Subcutaneous abdominal adipose tissue (tissue), 5 donors: ENCODE data around the gene DPH1.

ENCODE experiments used
- H3K27ac ChIP-seq: one replicate; pipeline ENCODE4 v1.7.0; 2013; ENCODE audit warnings: low read depth, mild to moderate bottlenecking, inconsistent platforms, low read length, moderate library complexity
- H3K27me3 ChIP-seq, 5 donors: one replicate each; pipeline ENCODE4 v1.7.0; 2013; ENCODE audit warnings: low read length in 5 of 5, inconsistent platforms in 1 of 5; ENCODE audit not compliant: control insufficient read depth in 5 of 5, insufficient read depth in 4 of 5
- H3K36me3 ChIP-seq, 5 donors: one replicate each; pipeline ENCODE4 v1.7.0; 2013; ENCODE audit warnings: low read length in 5 of 5; ENCODE audit not compliant: control insufficient read depth in 5 of 5, insufficient read depth in 5 of 5
- H3K4me1 ChIP-seq, 5 donors: one replicate each; pipeline ENCODE4 v1.7.0; 2013; ENCODE audit warnings: low read length in 5 of 5, mild to moderate bottlenecking in 3 of 5, moderate library complexity in 1 of 5; ENCODE audit not compliant: control insufficient read depth in 5 of 5, insufficient read depth in 5 of 5
- H3K4me3 ChIP-seq, 5 donors: one replicate each; pipeline ENCODE4 v1.7.0; 2013; ENCODE audit warnings: low read length in 5 of 5, low read depth in 1 of 5
- H3K9ac ChIP-seq, 5 donors: one replicate each; pipeline ENCODE4 v1.7.0; 2013; ENCODE audit warnings: low read length in 5 of 5, mild to moderate bottlenecking in 4 of 5, moderate library complexity in 3 of 5
- H3K9me3 ChIP-seq, 5 donors: one replicate each; pipeline ENCODE4 v1.7.0; 2013; ENCODE audit warnings: low read length in 5 of 5; ENCODE audit not compliant: control insufficient read depth in 5 of 5
- donor health status: healthy.
- donor health status: healthy.
- donor health status: healthy.
- donor health status: healthy.
- donor health status: healthy.

The DPH1 gene

DNA sequence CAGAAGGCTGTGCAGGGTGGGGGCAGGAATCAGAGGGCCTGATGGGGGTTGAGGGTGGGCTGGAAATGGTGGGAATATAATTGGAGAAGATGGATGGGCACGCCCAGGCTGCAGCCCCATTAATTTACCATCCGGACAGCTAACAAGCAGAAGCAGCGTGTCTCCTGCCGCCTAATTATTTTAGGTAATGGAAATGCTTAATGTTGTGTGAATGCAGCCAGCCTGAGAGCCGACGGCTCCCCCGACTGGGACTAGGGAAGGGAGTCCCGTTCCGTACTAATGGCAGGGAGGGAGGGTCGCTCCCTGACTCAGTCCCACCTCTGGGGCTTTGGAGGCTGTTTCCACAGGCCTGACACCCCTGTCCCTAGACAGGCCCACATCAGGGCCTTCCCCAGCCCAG lies 7.2 kb downstream of the DPH1 start:
- H3K4me1 ChIP-seq: peaks cover 3 to 13% (median 10%) of the 10 kb centered on the region in 5 donors
- H3K4me3 ChIP-seq: no peak overlapping the region
- peaks cover 0 to 56% (median 42%) of the 10 kb centered on the region in 5 donors for H3K36me3 ChIP-seq
- no peak overlapping the region for H3K27ac ChIP-seq
- H3K9me3 ChIP-seq: no peaks in the 10 kb centered on the region
- H3K9ac ChIP-seq: no peak overlapping the region
- no peaks in the 10 kb centered on the region for H3K27me3 ChIP-seq

DNA sequence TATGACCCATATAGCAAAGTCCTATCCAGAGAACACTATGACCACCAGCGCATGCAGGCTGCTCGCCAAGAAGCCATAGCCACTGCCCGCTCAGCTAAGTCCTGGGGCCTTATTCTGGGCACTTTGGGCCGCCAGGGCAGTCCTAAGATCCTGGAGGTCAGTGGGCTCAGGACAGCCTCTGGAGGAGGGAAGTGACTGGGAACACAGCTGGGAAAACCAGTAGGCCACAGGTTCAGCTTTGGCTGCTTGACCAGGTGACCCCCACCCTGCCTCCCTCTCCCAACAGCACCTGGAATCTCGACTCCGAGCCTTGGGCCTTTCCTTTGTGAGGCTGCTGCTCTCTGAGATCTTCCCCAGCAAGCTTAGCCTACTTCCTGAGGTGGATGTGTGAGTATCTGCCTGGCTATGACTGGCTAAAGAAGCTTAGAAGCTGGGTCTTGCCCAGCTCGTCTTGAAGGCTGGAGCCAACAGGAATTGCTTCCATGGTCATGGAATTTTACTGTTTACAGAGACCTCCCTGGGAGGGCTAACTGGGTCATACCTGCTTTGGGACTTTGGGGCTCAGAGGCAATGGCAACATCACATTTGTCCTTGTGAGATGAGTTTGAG lies 10.4 kb downstream of the DPH1 start:
- Histone ChIP-seq H3K4me1 (peaks cover 3 to 36% (median 27%) of the 10 kb centered on the region in 5 donors), H3K27ac (peak overlapping the region; percentile 88), H3K9ac (no peak overlapping the region), H3K4me3 (no peak overlapping the region), H3K9me3 (no peaks in the 10 kb centered on the region), H3K27me3 (no peaks in the 10 kb centered on the region), H3K36me3 (peaks cover 0 to 65% (median 48%) of the 10 kb centered on the region in 5 donors)

DNA sequence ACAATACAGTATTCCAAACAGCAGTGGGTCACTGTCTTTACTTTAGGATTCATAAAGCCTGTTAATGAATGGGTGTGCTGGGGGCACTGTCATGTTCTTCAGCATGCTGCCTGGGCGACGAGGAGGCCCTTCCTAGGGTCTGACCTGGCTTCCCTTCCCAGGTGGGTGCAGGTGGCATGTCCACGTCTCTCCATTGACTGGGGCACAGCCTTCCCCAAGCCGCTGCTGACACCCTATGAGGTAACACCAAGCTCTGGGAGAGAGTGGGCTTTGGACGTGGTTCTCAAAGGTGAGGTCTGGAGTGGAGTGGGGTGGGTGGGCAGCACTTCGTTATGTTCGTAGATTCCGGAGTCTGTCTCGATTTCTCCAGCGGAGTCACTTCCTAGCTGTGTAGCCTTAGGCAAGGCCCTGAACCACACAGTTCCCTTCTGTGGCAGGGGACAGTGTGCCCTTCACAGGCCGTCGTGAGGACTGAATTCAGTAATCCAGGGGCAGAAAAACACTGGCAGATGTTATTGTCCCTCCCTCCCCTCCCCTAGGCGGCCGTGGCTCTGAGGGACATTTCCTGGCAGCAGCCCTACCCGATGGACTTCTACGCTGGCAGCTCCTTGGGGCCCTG lies 11.1 kb downstream of the DPH1 start:
- Histone ChIP-seq H3K4me1 (peaks cover 3 to 36% (median 27%) of the 10 kb centered on the region in 5 donors), H3K27ac (peak overlapping the region; percentile 88), H3K27me3 (no peaks in the 10 kb centered on the region), H3K36me3 (peaks cover 0 to 59% (median 42%) of the 10 kb centered on the region in 5 donors), H3K9me3 (no peaks in the 10 kb centered on the region), H3K4me3 (peak overlapping the region; percentile 45 to 89 (median 85)), H3K9ac (peak overlapping the region in 4 of 5 donors; percentile 61 to 93 (median 86))

DNA sequence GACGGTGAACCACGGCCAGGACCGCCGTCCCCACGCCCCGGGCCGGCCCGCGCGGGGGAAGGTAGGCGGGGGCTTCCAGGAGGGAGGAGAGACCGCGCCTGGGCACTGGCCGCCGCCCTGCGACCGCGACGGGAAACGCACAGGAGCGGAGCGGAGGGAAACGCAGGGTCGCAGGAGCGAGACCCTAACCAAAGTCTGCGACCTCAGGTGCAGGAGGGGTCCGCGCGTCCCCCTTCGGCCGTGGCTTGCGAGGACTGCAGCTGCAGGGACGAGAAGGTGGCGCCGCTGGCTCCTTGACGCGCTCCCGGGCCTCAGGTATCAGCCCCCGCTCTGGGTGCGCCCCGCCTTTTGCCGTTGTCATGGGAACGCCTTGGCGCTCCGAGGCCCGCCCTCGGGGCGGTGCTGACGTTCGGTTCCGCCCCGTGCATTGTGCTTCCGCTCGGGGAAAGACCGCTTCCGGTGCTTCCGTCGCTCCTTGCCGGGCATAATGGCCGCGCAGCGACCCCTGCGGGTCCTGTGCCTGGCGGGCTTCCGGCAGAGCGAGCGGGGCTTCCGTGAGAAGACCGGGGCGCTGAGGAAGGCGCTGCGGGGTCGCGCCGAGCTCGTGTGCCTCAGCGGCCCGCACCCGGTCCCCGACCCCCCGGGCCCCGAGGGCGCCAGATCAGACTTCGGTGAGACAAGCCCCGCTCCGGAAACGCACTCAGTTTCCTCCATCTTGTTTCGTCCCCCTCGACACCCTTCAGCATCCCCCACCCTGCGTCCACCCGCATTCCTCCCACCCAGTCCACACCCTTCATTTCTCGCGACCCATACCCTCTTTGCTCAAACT lies 11.8 kb downstream of the DPH1 start, which contains the start of gene OVCA2:
Gene OVCA2 (plus strand): TSS at position 462 of the 829 bp plus-strand sequence. CDS start 26 bp downstream, at position 488.
- H3K27me3 ChIP-seq: no peaks in the 10 kb centered on the region
- peak within 1 kb of the TSS; percentile 85 to 97 (median 88) for H3K4me3 ChIP-seq
- peaks cover 3 to 36% (median 27%) of the 10 kb centered on the region in 5 donors for H3K4me1 ChIP-seq
- no peaks in the 10 kb centered on the region for H3K9me3 ChIP-seq
- H3K27ac ChIP-seq: peak within 1 kb of the TSS; percentile 88
- peak within 1 kb of the TSS; percentile 29 to 93 (median 89) for H3K9ac ChIP-seq
- peaks cover 0 to 52% (median 35%) of the 10 kb centered on the region in 5 donors for H3K36me3 ChIP-seq

DNA sequence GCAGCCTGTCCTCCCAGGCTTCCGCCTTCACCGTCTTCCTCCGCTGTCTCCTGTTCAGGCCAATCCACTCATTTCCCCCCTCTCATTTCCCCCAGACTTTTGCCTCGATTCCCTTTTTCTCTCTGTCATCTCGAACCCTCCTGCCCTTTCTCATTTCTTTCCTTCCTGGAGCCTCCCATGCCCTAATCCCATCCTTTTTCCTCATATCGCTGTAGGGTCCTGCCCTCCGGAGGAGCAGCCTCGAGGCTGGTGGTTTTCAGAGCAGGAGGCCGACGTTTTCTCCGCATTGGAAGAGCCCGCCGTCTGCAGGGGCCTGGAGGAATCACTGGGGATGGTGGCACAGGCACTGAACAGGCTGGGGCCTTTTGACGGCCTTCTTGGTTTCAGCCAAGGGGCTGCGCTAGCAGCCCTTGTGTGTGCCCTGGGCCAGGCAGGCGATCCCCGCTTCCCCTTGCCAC lies 12.5 kb downstream of the DPH1 start:
- peak overlapping the region; percentile 29 to 93 (median 89) for H3K9ac ChIP-seq
- no peaks in the 10 kb centered on the region for H3K9me3 ChIP-seq
- peak overlapping the region; percentile 85 to 97 (median 88) for H3K4me3 ChIP-seq
- peak overlapping the region; percentile 88 for H3K27ac ChIP-seq
- H3K27me3 ChIP-seq: no peaks in the 10 kb centered on the region
- H3K4me1 ChIP-seq: peaks cover 3 to 36% (median 27%) of the 10 kb centered on the region in 5 donors
- H3K36me3 ChIP-seq: peaks cover 0 to 46% (median 29%) of the 10 kb centered on the region in 5 donors

DNA sequence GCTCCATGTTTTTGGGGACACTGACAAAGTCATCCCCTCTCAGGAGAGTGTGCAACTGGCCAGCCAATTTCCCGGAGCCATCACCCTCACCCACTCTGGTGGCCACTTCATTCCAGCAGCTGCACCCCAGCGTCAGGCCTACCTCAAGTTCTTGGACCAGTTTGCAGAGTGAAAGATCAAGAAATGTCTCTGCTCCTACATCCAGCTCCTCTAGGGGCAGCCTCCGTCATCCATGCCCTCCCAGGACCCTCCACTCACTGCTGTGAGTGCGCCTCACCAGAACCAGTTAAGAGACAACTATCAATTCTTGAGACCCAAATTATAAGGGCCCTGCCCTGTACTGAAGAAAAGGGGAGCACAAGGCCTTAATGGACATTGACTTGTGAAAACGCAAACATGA lies 13.0 kb downstream of the DPH1 start:
- Histone ChIP-seq H3K9ac (peak overlapping the region in 3 of 5 donors; percentile 29 to 93 (median 89)), H3K27me3 (no peaks in the 10 kb centered on the region), H3K4me3 (peak overlapping the region in 4 of 5 donors; percentile 85 to 97 (median 88)), H3K4me1 (peaks cover 3 to 36% (median 27%) of the 10 kb centered on the region in 5 donors), H3K36me3 (peaks cover 0 to 41% (median 24%) of the 10 kb centered on the region in 5 donors), H3K27ac (peak overlapping the region; percentile 88), H3K9me3 (no peaks in the 10 kb centered on the region)

DNA sequence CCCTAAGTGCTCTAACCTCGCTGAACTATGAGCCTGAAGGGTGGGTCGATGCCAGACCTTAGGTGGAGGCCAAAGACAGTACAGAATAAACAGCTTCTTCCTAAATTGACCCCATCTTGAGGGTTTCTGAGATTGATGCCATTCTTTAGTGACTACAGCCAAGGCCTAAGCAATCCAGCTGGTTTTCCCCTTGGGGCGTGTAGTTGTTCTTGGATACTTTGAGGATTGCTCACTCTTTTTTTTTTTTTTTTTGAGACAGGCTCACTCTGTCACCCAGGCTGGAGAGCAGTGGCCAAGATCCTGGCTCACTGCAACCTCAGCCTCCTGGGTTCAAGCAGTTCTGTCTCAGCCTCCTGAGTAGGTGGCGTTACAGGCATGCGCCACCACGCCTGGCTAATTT lies 13.8 kb downstream of the DPH1 start:
- H3K9ac ChIP-seq: no peak overlapping the region
- peak overlapping the region; percentile 88 for H3K27ac ChIP-seq
- no peak overlapping the region for H3K4me3 ChIP-seq
- peaks cover 3 to 36% (median 28%) of the 10 kb centered on the region in 5 donors for H3K4me1 ChIP-seq
- H3K9me3 ChIP-seq: no peaks in the 10 kb centered on the region
- peaks cover 0 to 32% (median 20%) of the 10 kb centered on the region in 5 donors for H3K36me3 ChIP-seq
- no peaks in the 10 kb centered on the region for H3K27me3 ChIP-seq

DNA sequence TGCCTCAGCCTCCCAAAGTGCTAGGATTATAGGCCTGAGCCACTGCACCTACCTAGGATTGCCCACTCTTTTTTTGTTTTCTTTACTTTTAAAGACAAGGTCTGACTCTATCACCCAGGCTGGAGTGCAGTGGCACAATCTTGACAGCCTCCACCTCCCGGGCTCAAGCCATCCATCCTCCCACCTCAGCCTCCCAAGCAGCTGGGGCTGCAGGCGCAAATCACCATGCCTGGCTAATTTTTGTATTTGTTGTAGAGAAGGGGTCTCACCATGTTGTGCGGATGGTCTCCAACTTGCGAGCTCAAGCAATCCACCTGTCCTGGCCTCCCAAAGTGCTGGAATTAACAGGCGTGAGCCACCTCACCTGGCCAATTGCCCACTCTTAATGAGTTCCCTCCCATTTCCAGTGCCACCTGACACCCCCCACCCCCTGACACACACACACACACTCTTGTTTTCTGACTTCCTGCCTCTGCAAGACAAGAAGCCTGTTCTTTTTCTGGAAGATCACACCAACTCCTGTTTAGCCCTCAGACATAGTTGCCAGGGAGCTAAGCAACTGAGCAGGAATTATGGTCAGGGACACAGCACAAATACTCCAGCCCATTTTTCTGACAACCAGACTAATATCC lies 14.4 kb downstream of the DPH1 start:
- Histone ChIP-seq H3K4me1 (peaks cover 6 to 42% (median 33%) of the 10 kb centered on the region in 5 donors), H3K4me3 (no peak overlapping the region), H3K9me3 (no peaks in the 10 kb centered on the region), H3K27ac (peak overlapping the region; percentile 88), H3K36me3 (peaks cover 0 to 31% (median 20%) of the 10 kb centered on the region in 5 donors), H3K9ac (peak overlapping the region in 1 of 5 donors; percentile 26), H3K27me3 (no peaks in the 10 kb centered on the region)

DNA sequence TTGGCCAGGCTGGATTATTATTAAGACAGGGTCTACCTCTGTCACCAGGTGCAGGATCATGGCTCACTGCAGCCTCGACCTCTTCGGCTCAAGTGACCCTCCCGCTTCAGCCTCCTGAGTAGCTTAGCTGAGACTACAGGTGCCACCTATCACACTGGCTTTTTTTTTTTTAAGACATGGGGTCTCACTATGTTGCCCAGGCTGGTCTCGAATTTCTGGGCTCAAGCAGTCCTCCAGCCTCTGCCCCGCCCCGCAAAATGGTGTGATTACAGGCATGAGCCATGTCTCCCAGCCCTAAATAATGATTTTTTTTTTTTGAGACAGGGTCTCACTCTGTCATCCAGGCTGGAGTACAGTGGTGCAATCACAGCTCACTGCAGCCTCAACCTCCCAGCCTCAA lies 17.6 kb downstream of the DPH1 start:
- Histone ChIP-seq H3K9ac (no peak overlapping the region), H3K4me3 (no peak overlapping the region), H3K27ac (no peak overlapping the region), H3K27me3 (peaks cover 0 to 6% (median 6%) of the 10 kb centered on the region in 5 donors), H3K36me3 (peaks cover 0 to 18% (median 13%) of the 10 kb centered on the region in 5 donors), H3K9me3 (no peaks in the 10 kb centered on the region), H3K4me1 (peaks cover 4 to 44% (median 25%) of the 10 kb centered on the region in 5 donors)
